ENCODE data around the gene ZNF511.

The ZNF511 gene

GRCh38 chr10:133335246-133336117, 26.8 kb downstream of the ZNF511 start:
- no peak for FAIRE-seq
- no peak for DNase-seq (ENCODE audit: low spot score)

DNA sequence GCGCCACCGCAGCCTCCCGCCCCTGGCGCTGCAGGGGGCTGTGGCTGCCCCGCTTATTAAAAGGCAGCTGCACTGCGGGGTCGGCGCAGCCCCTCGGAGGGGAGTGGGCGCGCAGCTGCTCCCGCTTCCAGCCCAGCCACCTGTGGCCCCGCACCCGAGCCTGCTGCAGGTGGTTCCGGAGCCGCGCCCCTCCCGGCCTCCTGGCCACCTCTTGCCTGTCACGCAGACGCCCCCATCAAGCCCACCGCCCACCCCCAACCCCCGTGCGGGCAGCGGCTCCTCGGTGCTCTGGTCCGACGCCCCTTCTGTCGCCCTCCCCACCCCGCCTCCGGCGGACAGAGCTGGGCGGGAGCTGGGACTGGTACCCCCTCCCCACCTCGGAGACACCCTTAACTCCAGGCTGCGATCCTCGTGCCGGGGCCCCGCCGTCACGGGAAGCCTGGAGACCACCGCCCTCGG, 27.4 kb downstream of the ZNF511 start:
- FAIRE-seq (no peak), DNase-seq (ENCODE audit: low spot score) (no peak)

- FAIRE-seq = peak; percentile 23
- DNase-seq (ENCODE audit: low spot score) = peak; percentile 80
Measured at GRCh38 chr10:133336577-133337369, 28.1 kb downstream of the ZNF511 start, which contains the start of gene CALY. Gene CALY (minus strand): TSS chr10:133336896. CDS start chr10:133328989, 7,907 bp downstream.

DNA sequence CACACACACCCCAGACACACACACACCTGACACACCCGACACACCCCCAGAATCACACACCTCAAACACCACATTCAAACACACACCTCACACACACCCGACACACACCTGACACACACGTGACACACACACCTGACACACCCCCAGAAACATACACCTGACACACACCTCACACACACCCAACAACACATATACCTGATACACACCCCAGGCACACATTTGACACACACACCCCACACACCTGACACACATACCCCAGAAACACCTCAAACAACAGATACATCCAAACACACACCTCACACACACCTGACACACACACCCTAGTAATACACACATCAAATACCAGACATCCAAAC, 28.6 kb downstream of the ZNF511 start:
- DNase-seq (ENCODE audit: low spot score) = no peak
- no peak for FAIRE-seq

DNA sequence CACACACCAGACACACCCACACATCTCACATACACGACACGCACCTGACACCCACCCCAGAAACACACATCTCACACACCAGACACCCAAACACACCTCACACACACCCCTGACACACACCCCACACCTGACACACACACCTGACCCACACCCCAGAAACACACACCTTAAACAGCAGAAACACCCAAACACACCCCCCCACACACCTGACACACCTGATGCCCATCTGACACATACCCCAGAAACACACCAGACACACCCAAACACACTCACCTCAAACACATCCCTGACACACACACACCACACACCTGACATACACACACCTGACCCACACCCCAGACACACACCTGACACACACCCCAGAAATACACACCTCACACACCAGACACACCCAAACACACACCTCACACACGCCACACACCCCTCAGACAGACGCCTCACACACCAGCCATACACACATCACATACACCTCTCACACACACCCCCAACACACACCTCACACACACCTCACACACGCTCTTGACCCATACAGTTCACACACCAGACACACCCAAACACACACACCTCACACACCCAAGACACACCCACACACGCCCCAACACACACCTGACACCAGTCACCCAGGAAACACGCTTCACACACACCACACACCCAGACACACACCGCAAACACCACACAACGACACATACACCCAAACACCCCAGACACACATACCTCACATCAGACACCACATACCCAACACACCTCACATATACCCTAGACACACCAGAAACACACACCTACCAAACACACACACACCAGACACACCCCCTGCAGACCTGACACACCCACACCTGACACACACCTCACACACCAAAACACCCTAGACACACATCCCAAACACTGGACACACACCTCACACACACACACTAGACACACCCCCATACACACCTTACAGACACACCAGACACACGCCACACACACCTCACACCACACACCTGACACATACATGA, 29.7 kb downstream of the ZNF511 start:
- DNase-seq (ENCODE audit: low spot score) (no peak), FAIRE-seq (peak; percentile 82)

- DNase-seq (ENCODE audit: low spot score) (no peak), FAIRE-seq (no peak)
Measured at GRCh38 chr10:133339708-133340380, 31.1 kb downstream of the ZNF511 start.

- FAIRE-seq (no peak), DNase-seq (ENCODE audit: low spot score) (no peak)
Measured at GRCh38 chr10:133341983-133342382, 33.3 kb downstream of the ZNF511 start.

DNA sequence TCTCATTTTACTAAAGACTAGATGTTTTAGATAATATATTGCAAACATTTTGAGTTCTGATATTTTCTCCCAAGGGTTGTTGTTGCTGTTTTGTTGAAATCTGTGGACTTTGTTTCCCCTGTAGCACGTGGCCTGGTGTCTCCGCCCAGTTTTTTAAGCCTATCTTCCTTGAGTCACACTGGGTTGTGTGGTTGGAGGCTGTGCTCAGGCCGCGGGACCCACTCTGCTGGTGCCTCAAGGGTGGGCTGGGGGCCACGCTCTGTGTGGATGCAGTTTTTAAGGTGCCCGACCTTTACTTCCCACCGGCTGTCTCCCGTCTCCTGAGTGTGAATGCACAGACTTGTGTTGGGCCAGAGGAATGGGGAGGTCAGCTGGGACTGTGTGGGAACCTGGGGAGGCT, 34.2 kb downstream of the ZNF511 start:
- no peak for DNase-seq (ENCODE audit: low spot score)
- FAIRE-seq = no peak

DNA sequence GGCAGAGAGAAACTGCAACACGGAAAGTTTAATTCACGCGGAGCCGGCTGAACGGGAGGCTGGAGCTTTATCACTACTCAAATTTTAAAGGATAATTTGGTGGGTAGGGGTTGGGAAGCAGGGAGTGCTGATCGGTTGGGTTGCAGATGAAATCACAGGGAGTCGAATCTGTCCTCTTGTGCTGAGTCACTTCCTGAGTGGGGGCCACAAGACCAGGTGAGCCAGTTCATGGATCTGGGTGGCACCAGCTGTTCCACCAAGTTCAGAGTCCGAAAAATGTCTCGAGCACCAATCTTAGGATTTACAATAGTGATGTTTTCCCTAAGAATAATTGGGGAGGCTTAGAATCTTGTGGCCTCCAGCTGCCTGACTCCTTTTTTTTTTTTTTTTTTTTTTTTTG, 34.8 kb downstream of the ZNF511 start:
- DNase-seq (ENCODE audit: low spot score) = no peak
- no peak for FAIRE-seq

DNA sequence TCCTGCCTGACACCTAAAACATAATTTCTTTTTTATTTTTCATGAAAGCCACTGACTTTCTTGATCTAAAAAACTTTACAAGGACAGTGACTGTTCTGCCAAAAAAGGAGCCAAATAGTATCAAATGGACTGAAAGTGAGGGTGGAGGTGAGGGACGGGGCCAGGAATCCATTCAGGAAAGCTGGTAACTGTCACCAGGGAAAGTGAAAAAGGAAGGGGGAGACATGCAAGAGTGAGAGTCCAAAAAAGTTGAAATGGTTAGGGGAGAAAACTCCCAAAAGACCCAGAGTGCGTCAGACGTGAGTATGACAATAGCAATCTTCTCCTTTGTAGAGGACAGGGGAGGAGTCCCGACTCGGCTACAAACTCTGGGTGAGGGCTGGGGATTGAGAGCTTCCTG, 35.5 kb downstream of the ZNF511 start:
- DNase-seq (ENCODE audit: low spot score) = no peak
- FAIRE-seq = no peak

DNA sequence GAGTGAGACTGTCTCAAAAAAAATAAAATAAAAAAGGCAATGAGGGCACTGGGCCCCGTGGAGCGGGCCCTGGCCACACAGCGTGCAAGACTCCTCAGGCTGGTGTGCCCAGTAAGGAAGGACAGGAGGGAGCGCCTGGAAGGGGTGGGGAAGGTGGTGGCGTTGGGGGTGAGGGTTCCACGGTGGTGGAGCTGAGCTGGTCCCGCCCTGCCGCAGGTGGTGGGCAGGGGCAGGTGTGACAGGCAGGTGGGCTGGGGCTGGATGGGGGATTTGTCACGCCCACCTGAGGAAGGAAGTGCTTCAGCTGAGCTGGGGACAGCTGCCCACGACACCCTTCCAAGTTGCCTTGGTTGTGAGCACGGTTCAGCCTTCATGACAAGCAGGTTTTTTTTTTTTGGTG, 37.7 kb downstream of the ZNF511 start:
- DNase-seq (ENCODE audit: low spot score) (no peak), FAIRE-seq (no peak)

DNA sequence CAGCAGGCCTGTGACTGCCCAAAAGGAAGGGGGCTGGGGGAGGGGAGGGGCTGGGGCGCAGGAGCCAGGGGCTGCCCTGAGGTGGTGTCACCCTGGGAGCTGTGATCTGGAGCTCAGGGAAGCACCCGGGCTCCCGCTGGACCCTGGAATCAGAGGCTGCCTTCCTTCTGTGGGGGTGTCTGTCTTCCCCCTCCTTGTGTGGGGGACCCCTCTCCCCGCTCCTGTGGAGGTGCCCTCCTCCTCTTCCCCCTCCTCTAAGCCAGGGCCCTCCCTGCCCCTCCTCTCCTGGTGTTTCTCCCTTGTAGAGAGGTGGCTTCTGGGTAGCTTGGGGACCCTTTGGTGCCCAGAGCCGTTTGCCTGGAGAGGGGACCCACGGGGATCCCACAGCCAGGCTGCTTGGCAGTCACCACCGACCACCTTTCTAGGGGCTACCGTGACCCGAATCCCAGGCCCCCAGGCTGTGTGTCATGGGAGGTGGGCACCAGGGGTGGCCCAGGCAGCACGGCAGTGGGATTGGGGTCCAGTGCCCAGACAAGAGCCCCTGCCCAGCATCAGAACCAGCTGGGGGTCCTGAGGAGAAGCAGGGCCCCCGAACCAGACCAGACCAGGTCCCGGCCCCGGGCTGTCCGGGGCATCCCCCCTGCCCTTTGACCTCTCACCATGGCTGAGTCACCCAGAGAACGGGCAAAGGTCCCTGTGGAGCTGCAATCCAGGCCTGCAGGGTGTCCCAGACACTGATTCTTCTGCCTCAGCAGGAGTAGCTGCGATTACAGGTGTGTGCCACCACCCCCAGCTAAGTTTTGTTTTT, 39.2 kb downstream of the ZNF511 start:
- no peak for FAIRE-seq
- no peak for DNase-seq (ENCODE audit: low spot score)

GRCh38 chr10:133349160-133349568, 40.5 kb downstream of the ZNF511 start:
- FAIRE-seq (peak; percentile 87), DNase-seq (ENCODE audit: low spot score) (no peak)

- FAIRE-seq (no peak), DNase-seq (ENCODE audit: low spot score) (no peak)
Measured at GRCh38 chr10:133349577-133350011, 40.9 kb downstream of the ZNF511 start.

GRCh38 chr10:133350283-133350949, 41.7 kb downstream of the ZNF511 start:
- DNase-seq (ENCODE audit: low spot score) (no peak), FAIRE-seq (no peak)

GRCh38 chr10:133350950-133351329, 42.2 kb downstream of the ZNF511 start:
- no peak for DNase-seq (ENCODE audit: low spot score)
- no peak for FAIRE-seq

GRCh38 chr10:133351408-133352318, 42.9 kb downstream of the ZNF511 start:
- DNase-seq (ENCODE audit: low spot score) (no peak), FAIRE-seq (no peak)

All from urothelium cell line (cell line).